GM21515 (cell line): ENCODE measurements around the gene GJA9.
"Not testable (repeated sequence)": the region's sequence is repeated elsewhere in the genome, so short reads cannot be mapped to it uniquely, and the experiment has no call there.

Experiments used
- ATAC-seq: cut with Tn5 transposase; IDR thresholded peaks from one replicate; pipeline ENCODE4 v1.9.1; 2021; ENCODE audit not compliant: unreplicated experiment

GJA9 gene

DNA sequence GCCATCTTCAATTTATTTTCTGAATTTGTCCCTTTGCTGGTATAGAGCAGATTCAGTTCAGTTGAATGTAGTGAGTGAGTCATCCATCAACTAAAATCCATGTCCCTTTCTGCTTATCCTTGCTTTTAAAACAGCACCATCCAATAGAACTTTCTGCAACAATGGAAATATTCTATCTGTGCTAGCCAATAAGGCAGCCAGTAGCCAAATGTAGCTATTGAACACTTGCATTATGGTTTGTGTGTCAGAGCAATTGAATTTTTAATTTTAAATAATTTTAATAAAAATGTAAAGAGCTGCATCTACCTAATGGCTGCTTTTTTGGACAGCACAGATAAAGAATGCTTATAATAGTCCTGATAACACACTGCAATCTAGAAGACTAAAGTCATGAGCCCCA, at the start of gene GJA9:
TSS of gene GJA9 (minus strand) at position 101 of the 400 bp plus-strand sequence. CDS start 5,489 bp downstream, outside the sequence.
- ATAC-seq: no peak

- no peak for ATAC-seq
Measured at GRCh38 chr1:38929476-38929875, 48.1 kb upstream of the GJA9 start.

DNA sequence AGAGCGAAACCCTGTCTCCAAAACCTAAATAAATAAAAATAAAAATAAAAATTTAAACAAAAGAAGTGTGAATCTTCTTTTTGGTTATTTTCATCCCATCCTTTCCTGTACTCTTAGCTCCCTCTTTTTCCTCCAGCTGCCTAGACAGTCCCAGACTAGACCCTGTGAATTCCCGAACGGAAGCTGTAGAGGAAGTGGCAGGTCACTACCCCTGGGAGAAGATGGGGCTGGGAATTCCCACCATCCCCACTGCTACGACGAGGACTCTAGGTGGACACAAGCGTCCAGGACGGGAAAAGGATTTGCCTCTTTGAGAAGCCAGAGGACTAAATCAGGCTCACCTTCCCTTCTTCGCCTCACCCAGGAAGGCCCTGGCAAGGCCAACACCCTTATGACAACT, 47.7 kb upstream of the GJA9 start:
- ATAC-seq: no peak

DNA sequence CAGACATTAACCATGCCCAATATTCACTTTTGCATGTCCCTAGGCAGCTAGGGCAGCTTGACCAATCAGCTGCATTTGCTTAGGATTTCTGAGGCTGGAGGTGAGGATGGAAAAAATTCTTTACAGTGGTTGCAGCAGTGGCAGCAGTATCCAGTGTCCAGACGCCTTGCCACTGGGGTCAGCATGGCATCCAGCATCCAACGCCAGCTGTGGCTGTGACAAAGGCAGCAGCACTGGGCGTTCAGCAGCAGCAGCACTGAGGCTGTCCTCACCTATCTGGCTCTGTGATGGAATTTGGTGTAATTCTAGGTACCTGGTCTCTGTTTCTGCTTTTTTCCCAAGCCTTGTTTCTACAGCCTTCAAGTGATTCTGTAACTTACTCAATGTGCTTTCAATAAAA, 44.7 kb upstream of the GJA9 start:
- no peak for ATAC-seq

- no peak for ATAC-seq
Measured at GRCh38 chr1:38925391-38925790, 44.0 kb upstream of the GJA9 start.

DNA sequence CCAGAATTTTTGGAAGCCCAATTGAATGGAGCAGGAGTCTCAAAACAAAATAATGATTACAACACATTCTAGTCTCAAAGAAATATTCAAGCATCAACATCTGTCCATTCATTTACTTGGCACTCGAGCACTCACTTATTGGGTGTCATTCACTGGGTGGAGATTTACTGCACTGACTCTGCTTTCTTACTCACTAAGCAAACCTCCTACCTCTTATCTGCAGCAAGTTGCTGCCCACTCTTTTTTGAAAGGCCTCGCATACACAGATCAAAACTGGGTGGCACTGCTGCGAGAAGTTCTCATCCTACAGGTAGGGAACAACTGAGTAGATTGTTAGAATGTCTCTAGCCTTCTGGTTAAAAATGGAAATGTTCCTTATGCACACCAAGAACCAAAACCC, 42.2 kb upstream of the GJA9 start:
- no peak for ATAC-seq

- no peak for ATAC-seq
Measured at GRCh38 chr1:38919130-38919529, 37.7 kb upstream of the GJA9 start.

- no peak for ATAC-seq
Measured at GRCh38 chr1:38918568-38918967, 37.2 kb upstream of the GJA9 start.

DNA sequence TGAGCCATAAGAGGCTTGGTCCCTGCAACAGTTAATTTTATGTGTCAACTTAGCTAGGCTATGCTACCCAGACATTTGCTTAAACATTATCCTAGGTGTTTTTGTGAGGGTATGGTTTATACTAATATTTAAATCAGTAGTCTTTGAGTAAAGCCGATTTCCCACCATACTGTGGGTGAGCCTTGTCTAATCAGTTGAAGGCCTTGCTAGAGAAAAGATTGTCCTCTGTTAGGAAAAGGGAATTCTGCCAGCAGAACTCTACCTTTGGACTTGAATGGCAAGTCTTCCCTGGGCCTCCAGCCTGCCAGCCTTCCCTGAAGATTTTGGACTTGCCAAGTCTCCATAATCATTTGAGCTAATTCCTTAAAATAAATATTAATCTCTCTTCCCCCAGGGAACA, 36.4 kb upstream of the GJA9 start:
- ATAC-seq: no peak

GRCh38 chr1:38917337-38917736, 36.0 kb upstream of the GJA9 start:
- ATAC-seq: no peak

DNA sequence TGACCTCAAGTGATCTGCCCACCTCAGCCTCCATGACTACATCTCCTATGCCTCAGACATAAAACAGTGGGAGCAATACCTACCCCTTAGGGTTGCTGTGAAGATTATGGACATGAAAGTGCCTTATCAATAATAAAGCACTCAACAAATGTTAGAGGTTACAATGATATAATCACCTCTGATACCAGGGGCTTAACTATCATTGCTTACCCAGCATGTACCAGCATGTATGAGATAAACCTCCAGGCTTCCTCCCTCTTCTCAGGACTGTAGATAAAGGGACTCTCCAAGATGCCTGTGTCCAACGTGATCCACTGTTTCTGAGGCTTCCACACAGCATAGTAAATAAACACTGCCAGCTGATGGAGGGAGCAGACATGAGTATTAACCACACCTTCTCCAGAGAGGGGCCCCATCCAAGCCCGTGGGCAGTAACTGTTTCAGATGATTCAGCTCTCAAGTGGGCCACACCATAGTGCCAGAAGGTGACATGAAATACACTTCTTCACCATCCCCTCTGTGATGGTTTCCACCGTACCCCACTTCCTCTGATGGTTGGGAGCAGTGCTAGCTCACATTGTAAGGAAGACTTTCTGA, 34.1 kb upstream of the GJA9 start:
- ATAC-seq: no peak

GRCh38 chr1:38914908-38915307, 33.5 kb upstream of the GJA9 start:
- not testable (repeated sequence) for ATAC-seq

DNA sequence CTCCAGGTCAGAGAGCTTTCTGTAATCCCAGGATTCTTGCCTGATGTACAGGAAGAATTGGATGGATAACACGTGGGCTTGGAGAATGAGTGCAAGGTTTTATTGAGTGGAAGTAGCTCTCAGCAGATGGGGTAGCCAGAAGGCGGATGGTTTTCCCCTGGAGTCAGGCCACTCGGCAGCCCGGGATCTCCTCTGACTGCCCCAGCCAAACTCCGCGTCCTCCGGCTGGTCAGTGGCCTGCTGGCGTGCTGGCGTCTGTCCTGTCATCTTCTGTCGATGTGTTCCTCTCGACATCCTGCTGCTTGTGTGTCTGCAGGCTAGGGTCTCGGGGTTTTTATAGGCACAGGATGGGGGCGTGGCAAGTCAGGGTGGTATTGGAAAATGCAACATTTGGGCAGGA, 27.4 kb upstream of the GJA9 start:
- ATAC-seq: no peak

DNA sequence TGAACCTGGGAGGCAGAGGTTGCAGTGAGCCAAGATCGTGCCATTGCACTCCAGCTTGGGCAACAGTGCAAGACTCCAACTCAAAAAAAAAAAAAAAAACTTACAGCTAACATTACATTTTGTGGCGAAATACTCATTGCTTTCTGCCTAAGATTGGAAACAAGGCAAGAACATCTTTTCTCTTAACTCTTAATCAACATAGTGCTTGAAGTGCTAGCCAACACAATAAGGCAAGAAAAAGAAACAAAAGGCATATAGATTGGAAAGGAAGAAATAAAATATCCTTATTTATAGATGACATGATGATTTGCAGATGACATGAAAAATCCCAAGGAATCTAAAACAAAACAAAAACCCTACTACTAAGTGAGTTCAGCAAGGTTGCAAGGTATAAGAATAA, 24.6 kb upstream of the GJA9 start:
- no peak for ATAC-seq

DNA sequence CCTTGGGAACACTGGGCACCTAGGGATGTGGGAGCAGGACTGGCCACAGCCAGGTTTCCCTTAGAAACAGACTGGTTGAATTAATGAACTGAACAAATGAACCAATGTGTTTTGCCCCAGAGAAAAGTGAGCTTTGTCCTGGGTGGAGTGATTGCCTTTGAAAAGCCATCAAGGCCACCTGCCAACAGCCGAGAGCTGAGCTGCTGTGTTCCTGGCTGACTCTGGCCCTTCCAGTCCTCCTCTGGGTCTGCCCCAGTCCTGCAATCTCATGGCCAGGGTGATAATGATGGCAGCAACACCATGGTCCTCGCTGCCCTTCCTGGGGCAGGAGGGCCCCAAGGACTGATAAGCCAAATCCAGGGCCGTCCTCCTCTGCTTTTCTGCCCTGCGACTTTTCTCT, 18.2 kb upstream of the GJA9 start:
- ATAC-seq: no peak

- no peak for ATAC-seq
Measured at GRCh38 chr1:38898653-38899230, 17.4 kb upstream of the GJA9 start.

- no peak for ATAC-seq
Measured at GRCh38 chr1:38896169-38896568, 14.8 kb upstream of the GJA9 start.

DNA sequence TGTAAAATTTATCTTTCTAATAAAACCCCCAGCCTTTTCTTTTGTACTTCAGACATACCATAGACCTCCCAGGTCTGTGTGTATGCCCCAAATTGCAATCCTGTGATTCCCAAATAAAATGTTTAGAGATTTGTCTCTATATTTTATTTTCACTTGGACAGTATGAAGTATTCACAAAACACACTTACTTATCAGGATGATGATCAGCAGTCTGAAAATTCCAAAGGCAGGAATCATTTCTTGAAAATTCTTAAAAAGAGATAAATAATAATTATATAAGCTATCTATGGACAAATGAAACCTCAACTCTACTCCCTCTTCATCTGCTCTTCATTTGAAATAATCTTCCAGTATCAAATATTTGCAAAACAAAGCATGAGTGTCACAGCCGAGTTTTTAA, 11.6 kb upstream of the GJA9 start:
- ATAC-seq: no peak

DNA sequence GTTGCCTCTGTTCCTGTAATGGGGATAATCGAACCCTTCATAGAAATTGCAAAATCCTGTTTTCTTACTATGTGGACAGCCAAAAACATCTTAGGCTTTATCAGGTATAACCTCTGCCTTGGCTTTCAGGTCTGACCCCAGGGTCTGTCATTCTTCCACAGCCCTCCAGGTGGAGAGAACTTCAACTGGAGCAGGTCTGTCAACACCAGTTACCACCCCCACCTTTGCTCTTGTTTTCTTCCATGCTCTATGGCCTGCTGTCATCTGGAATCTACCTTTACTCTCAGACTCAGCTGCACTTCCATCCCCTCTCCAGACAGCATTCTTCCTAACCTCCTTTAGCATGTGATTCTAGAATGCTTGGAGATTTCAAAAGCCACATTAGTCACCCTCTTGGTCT, 10.4 kb upstream of the GJA9 start:
- ATAC-seq: no peak

DNA sequence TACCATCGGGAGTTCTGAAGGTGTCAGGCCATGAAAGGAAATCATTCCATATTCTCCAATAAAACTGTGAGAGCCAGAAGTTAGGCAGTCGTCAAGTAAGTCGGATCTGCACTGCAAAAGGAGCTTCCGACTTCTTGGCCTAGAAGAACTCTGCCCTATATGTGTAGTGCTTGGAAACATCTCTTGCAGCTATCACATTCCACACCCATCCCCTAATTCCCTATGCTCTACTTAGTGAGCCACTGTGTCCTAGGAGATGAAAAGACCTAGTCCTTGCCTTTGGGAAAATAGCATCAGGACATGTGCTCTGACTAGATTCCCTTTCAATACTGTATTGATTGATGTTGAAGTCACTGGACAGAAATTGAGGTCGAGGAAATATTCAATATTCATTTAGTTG, 8.2 kb upstream of the GJA9 start:
- no peak for ATAC-seq

GRCh38 chr1:38888423-38889333, 7.3 kb upstream of the GJA9 start:
- no peak for ATAC-seq

- ATAC-seq: no peak
Measured at GRCh38 chr1:38885092-38885491, 3.7 kb upstream of the GJA9 start.
